K562 (cell line): Measurements from ENCODE around the gene TRAPPC5. TPM values are rescaled to one million over a fixed set of nuclear protein-coding genes. Genes with fewer than 3 reads are reported as not detected.

Source experiments
- BMI1 ChIP-seq: fragments of 150-350 bp; IDR thresholded peaks from 2 replicates; pipeline ENCODE4 v1.6.1; 2014; ENCODE audit warnings: low read length
- CBX8 ChIP-seq: fragments of 200-600 bp; sonication (generic); IDR thresholded peaks from 2 replicates; pipeline ENCODE4 v1.6.1; 2012; ENCODE audit warnings: borderline replicate concordance, mixed run types, low read depth, mild to moderate bottlenecking, moderate library complexity, mixed read lengths, low read length, control low read depth, inconsistent platforms; ENCODE audit not compliant: poor library complexity, severe bottlenecking; ENCODE audit errors: extremely low read depth
- CHD1 ChIP-seq: fragments of 200-600 bp; sonication (generic); IDR thresholded peaks from one replicate; pipeline ENCODE4 v1.6.1; 2012; ENCODE audit warnings: mild to moderate bottlenecking, moderate library complexity, low read length, inconsistent platforms
- GATA2 ChIP-seq: sonication (generic); formaldehyde crosslinking; IDR thresholded peaks from 2 replicates; pipeline ENCODE4 v1.4.0; 2020; ENCODE audit warnings: mild to moderate bottlenecking, missing genetic modification reagents
- HLTF ChIP-seq: fragments of 450-650 bp; IDR thresholded peaks from 2 replicates; pipeline ENCODE4 v1.6.1; 2016
- HOXB6 ChIP-seq: fragments of 250-450 bp; sonication (Bioruptor Pico); IDR thresholded peaks from 2 replicates; pipeline ENCODE4 v1.5.1; 2022; ENCODE audit warnings: mild to moderate bottlenecking, borderline replicate concordance
- MLLT1 ChIP-seq, 2 experiments: fragments of 450-650 bp; IDR thresholded peaks; 2 replicates each; pipeline ENCODE4 v1.6.1; 2016
- PCBP1 ChIP-seq: fragments of 200-400 bp; formaldehyde crosslinking; IDR thresholded peaks from 2 replicates; pipeline ENCODE4 v1.6.1; 2018; ENCODE audit warnings: mild to moderate bottlenecking, low read depth, low read length; ENCODE audit not compliant: poor library complexity, severe bottlenecking
- SNIP1 ChIP-seq: fragments of 450-650 bp; IDR thresholded peaks from 2 replicates; pipeline ENCODE4 v1.7.1; 2017; ENCODE audit warnings: low read depth, mild to moderate bottlenecking
- ZFP91 ChIP-seq: sonication (generic); formaldehyde crosslinking; IDR thresholded peaks from 2 replicates; pipeline ENCODE4 v1.8.0; 2022; ENCODE audit warnings: mild to moderate bottlenecking, missing genetic modification reagents
- ZNF121 ChIP-seq: sonication (generic); formaldehyde crosslinking; conservative IDR thresholded peaks from 2 replicates; pipeline ENCODE4 v1.8.0; 2022; ENCODE audit warnings: missing genetic modification reagents
- ZNF140 ChIP-seq: fragments of 250-450 bp; sonication (Bioruptor Pico); IDR thresholded peaks from 2 replicates; pipeline ENCODE4 v1.8.0; 2021; ENCODE audit warnings: moderate library complexity, mild to moderate bottlenecking, inconsistent platforms
- ZNF184 ChIP-seq: sonication (generic); formaldehyde crosslinking; IDR thresholded peaks from 2 replicates; pipeline ENCODE4 v1.5.0; 2020; ENCODE audit warnings: missing genetic modification reagents
- ZNF318 ChIP-seq, 2 experiments: fragments of 450-650 bp; IDR thresholded peaks; 2 replicates each; pipeline ENCODE4 v1.6.1; 2016; ENCODE audit warnings: mild to moderate bottlenecking in 2 of 2, borderline replicate concordance in 1 of 2, low read depth in 1 of 2, moderate library complexity in 1 of 2
- ZNF583 ChIP-seq: fragments of 250-450 bp; sonication (Bioruptor Pico); IDR thresholded peaks from 2 replicates; pipeline ENCODE4 v1.4.0; 2020
- polyA plus RNA-seq, 8 experiments: library from polyadenylated mRNA; depleted of rRNA in 4 of 8; stranded (reverse) in 5 of 8; unstranded in 3 of 8; fragments of >200 nt; fragmentation: Nextera tagmentation in 2 of 8; fragmentation: Illumina TruSeq in 1 of 8; extraction: Ambion mirVana in 2 of 8; extraction: Trizol in 1 of 8; gene quantifications; 2 replicates each; pipeline versions ENCODE4 v1.2.1 to v1.2.3, GENCODE V29; 2011 to 2014; ENCODE audit warnings: inconsistent platforms in 1 of 8, missing spikeins in 1 of 8
- total RNA-seq, 7 experiments: library from RNA; depleted of rRNA in 6 of 7; stranded (reverse); fragments of >200 nt in 6 of 7; fragmentation: Illumina TruSeq in 2 of 7; extraction: Trizol in 2 of 7; gene quantifications; 2 replicates each; pipeline versions ENCODE4 v1.2.1 to v1.2.3, GENCODE V29; 2011 to 2021; ENCODE audit warnings: low replicate concordance in 1 of 7
- TF ChIP-seq, protein P1 (sequence below): sonication (generic); formaldehyde crosslinking; IDR thresholded peaks from 2 replicates; pipeline ENCODE4 v1.8.1; 2022; ENCODE audit warnings: missing genetic modification reagents

Gene TRAPPC5
- total and polyA plus RNA-seq, 9 of the 15 experiments (the other 6 are each of a cell fraction or from before 2014, with no cell fraction given), result 2.0 to 76.9 (median 29.3) TPM

- TF ChIP-seq ZNF318 (IDR thresholded peaks at IDR 0.05; ENCODE audit: borderline replicate concordance in 1 of 2, low read depth in 1 of 2) (0 out of 4 replicates have a peak, but pooled peaks of 1 of the 2 experiments have one; percentile 36), ZNF121 (CRISPR knock-in tag) (no peak), ZFP91 (CRISPR knock-in tag) (no peak), CBX8 (no peak), PCBP1 (no peak), MLLT1 (IDR thresholded peaks at IDR 0.05) (no peak), HLTF (no peak), GATA2 (CRISPR knock-in tag) (no peak), CHD1 (no peak), BMI1 (no peak), ZNF583 (no peak), ZNF140 (CRISPR knock-in tag) (no peak), ZNF184 (CRISPR knock-in tag) (no peak), SNIP1 (no peak), HOXB6 (no peak)
- TF ChIP-seq, protein P1, sequence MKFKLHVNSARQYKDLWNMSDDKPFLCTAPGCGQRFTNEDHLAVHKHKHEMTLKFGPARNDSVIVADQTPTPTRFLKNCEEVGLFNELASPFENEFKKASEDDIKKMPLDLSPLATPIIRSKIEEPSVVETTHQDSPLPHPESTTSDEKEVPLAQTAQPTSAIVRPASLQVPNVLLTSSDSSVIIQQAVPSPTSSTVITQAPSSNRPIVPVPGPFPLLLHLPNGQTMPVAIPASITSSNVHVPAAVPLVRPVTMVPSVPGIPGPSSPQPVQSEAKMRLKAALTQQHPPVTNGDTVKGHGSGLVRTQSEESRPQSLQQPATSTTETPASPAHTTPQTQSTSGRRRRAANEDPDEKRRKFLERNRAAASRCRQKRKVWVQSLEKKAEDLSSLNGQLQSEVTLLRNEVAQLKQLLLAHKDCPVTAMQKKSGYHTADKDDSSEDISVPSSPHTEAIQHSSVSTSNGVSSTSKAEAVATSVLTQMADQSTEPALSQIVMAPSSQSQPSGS, result no peak
Measured at GRCh38 chr19:7652061-7652641, 28.5 kb upstream of the TRAPPC5 start (continued).
